GM19193 (cell line): ENCODE measurements around the gene TACSTD2.

Source experiments
- POLR2A ChIP-seq: IDR thresholded peaks from 4 replicates; pipeline ENCODE4 v1.6.1; 2011; ENCODE audit not compliant: insufficient read depth, insufficient read length; ENCODE audit errors: extremely low read depth

Gene TACSTD2, protein sequence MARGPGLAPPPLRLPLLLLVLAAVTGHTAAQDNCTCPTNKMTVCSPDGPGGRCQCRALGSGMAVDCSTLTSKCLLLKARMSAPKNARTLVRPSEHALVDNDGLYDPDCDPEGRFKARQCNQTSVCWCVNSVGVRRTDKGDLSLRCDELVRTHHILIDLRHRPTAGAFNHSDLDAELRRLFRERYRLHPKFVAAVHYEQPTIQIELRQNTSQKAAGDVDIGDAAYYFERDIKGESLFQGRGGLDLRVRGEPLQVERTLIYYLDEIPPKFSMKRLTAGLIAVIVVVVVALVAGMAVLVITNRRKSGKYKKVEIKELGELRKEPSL

DNA sequence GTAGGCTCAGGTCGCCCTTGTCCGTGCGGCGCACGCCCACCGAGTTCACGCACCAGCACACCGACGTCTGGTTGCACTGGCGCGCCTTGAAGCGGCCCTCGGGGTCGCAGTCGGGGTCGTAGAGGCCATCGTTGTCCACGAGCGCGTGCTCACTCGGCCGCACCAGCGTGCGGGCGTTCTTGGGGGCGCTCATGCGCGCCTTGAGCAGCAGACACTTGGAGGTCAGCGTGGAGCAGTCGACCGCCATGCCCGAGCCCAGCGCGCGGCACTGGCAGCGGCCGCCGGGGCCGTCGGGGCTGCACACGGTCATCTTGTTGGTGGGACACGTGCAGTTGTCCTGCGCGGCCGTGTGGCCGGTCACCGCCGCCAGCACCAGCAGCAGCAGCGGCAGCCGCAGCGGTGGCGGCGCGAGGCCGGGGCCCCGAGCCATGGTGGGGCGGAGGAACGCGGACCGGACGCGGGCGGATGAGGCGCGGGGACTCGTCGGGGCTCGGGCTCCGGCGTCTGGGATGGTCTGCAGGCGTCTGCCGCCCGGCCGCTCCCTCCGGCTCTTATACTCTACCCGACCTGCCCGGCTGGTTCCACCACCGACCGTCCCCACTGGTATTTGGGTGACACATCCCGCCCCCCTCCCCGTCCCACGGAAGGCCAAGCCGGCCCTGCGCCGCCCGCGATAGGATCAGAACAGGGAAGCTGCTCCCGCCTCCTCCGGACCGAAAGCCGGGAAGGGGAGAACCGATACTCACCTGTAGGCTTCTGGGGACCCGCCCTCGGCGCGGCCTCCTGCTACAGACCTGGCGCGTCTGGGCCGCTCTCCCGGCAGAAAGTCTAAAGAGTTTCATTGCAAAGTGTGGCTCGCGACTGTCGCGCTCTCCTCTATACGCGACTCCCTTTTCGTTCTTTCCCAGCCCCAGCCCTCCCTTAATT, at the start of gene TACSTD2:
TSS of gene TACSTD2 (minus strand) at position 526 of the 927 bp plus-strand sequence. CDS start at position 430, 96 bp downstream.
- TF ChIP-seq POLR2A = no peak

DNA sequence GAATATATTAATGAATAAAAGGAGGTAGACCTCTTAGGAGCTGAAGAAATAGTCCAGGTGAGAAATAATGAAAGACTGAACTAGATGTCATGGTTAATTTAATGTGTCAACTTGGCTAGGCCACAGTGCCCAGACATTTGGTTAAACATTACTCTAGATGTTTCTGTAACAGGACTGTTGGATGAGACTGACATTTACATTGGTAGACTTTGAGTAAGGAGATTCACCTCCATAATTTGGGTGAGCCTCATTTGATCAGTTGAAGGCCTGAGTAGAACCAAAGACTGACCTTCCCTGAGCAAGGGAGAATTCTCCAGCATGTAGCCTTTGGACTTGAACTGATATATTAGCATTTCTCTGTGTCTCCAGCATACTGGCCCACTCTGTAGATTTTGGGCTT, 49.2 kb upstream of the TACSTD2 start:
- TF ChIP-seq POLR2A = no peak

DNA sequence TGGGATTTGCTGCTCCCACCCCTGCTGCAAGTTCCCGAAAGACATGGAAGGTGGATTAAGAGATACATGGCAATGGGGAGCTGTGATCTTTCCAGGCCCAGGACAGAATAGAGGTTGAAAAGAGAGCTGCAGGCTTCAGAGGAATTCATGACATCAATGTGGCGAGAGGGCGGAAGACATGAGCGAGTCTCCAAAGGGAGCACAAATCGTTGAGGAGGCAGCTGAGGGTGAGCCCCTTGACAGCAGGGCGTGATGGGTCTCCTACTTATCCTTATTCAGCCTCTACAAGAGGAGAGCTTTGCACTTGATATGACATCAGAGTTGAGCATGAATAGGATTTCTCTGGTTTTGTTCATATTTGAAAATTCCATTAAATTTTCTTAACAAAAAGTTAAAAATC, 45.5 kb upstream of the TACSTD2 start:
- no peak for TF ChIP-seq POLR2A

DNA sequence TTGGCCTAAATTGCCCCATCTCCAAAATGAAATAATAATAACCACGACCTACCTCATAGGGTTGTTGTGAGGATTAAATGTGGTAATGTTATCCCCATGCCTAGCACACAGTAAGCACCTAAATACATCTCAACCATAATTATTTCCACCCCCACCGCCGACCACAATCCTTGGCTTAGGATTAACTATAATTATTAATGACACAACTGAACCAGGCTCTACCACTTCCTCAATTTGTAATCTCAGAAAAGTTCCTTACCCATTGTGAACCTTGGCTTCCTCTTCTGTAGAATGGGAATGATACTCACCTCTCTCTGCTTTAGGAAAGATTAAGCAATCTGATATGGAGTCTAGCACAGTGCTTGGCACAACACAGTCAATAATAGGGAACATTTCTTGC, 44.3 kb upstream of the TACSTD2 start:
- TF ChIP-seq POLR2A = no peak

DNA sequence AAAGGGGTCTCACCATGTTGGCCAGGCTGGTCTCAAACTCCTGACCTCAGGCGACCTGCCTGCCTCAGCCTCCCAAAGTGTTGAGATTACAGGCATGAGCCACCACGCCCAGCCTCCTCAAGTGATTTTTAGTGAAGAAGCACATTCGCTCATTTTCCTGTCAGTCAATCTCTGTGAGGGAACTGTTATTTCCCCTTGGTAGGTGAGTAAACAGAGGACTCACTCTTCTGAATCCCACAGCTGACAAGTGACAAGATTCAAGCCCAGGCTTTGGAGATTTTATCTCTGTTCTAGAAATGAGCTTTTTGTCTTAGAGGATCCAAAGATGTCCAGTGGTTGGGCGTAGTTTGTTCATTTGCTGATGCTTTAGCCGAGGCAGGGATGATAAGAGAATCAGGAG, 43.9 kb upstream of the TACSTD2 start:
- TF ChIP-seq POLR2A = no peak

DNA sequence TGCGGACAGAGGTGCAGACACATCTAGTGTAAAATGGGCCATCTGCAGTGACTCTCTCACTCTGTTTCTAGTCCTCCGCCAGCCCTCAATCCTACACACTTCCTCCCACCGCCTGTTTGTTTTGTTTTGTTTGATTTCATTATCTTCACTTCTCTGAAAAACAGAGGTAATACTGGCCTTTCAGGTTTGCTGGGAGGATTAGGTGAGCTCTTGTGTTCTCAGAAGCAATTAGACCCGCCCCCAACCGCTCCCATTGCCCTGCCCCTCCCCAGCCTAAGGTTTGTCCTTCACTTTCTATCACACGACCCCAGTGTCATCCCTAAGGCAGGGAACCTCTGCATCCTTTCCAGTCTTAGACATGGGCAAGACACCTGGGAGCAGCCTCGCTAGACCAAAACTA, 43.2 kb upstream of the TACSTD2 start:
- TF ChIP-seq POLR2A = no peak

DNA sequence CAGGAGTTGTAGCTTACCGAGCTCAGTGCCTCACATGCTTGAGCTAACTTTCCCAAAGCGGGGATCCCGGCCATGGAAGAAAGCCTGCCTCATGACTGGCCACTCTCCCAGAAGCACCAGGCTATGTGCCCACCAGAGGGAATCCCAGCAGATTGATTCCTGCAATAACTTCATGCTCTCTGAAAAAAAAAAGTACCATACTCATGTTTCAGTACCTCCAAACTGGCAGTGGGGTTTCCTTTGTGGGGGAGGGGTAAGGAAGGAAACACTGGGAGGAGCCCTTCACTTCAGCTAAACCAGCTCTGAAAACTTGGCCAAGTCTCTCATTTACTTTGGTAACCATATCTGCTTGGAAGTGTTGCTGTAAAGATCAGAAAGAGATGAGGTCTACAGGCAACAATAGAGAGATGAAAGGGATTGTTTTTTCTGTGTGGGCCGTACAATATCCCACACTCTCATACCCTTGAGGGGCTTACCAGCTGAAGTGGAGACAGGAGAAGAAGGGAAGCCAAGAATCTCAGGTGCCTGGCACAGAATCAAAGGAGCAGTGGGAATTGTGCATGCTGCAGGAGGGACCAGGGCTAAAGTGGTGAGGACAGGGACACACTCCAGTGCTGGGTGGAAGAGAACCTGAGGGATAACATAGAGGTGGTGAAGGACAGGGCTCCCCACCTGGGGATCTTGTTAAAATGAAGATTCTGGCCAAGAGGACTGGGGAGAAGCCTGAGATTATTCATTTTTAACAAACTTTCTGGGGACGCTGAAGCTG, 42.4 kb upstream of the TACSTD2 start:
- no peak for TF ChIP-seq POLR2A

DNA sequence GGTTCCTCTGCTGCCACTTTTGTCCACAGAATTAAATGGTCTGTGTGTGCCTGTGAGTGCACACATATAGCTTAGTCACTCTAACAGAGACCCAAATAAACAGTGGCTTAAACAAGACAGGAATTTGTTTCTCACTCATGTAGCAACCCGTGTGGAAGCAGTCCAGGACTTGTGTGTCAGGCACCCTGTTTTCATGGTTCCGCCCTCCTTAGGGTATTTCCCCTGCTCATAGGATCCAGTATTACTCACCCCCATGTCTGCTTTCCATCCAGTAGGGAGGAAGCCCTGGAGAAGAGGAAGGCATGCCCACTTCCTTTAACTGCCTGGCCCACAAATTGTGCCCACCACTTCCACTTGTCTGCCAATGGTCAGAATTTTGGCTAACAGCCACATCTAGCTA, 41.3 kb upstream of the TACSTD2 start:
- TF ChIP-seq POLR2A = no peak

DNA sequence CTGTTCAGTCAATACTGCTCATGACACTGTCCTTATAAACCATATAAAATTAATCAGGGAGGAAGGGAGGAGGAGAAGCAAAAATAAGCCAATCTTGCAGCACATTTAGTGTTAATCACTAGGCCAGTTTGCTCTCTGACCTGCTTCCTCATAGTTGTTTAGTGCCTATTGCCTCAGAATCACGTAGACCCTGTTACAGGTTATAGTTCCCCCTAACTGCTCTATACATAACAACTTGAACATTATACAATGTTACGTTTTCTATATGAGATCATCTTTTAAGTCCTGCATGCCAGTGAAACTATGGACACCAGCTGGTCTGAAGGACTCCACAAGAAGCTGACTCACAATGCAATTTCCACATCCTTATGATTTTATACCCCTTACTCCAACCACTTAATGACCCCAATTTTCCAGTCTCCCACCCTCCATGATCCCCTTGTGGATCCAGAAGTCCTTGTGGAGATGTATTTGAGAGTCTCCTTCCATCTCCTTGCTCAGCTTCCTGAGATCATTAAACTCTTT, 34.9 kb upstream of the TACSTD2 start:
- no peak for TF ChIP-seq POLR2A

DNA sequence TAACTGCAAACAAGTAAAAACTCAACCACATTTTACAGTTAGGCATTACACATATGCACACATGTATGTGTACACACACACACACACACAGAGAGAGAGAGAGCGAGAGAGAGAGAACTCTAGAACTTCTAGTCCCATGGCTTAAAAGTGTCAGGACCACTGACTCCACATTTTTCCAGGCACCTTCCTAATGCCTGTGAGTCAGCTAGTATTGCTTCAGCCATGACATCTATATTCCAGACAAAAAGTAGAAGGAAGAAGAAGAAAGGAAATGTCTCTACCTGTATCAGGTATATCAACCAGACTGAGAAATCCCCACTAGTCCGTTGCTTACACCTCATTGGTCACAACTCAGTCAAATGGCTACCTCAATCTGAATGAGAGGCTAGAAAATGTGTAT, 31.9 kb upstream of the TACSTD2 start:
- no peak for TF ChIP-seq POLR2A

DNA sequence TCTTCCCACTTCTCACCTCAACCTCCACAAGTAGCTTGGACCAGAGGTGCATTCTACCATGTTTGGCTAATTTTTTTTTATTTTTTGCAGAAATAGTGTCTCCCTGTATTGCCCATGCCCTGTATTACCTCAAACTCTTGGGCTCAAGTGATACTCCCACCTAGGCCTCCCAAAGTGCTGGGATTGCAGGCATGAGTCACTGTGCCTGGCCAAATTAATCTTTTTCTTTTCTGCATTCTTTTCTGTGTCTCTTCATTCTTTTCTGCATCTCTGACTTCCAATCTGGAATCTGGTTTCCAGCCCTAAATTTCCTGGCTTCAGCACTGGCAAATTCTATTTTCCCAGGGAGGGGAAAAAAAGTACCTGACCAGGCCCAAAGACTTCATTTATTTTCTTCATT, 31.2 kb upstream of the TACSTD2 start:
- TF ChIP-seq POLR2A = no peak

DNA sequence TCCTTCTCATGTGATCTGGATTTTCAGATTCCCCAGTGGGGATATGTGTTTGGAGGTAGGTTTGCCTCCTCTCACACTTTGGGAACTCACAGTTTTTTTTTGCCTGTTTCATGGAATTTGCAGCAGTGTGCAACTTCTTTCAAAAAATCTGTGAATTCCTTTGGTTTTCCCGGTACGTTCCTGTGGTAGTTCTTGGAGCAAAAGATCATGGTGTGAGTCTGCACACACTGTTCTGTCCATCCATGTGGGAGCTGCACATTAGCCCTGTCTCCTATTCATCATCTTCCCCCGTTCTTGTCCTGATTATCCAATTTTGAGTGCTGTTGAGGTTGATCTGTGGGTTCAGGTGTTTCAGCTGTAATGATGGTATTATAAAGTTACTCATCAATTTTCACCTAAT, 30.3 kb upstream of the TACSTD2 start:
- TF ChIP-seq POLR2A = no peak

DNA sequence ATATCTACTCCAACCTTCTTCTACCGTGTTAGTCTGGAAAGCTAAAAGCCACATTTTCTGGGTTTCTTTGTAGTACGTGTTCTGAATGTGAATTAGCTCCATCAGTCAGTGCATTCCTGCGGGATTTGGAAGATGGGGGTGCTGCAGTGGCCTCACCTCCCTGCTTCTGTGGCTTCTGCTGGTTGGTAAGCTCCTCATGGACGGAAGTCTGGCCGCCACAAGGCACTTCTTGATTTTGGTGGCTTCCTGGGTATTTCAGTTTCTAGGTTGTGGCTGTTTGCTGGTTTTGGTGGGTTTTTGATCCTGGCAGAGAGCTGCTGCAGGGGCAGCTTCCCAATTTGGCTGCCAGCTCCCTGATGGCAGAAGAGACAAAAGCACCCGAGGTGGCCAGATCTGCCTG, 20.9 kb upstream of the TACSTD2 start:
- no peak for TF ChIP-seq POLR2A

DNA sequence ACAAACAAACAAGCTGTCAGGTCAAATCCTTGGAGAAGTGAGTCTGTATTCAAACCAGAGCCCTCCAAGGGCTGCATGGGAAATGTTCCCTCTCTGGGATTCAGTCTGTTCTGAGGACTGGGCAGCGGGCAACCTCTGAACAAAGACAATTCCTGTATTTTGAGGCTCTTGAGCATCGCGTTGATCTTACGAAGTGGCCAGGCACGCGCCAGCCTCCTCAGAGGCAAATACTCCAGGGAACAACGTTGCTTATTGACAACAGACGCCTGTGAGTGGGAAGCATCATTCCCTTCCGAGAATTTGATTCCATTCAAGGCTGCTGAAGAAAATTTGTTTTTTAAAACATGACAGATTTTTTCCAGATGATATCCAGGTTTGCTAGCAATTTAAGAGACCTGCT, 20.0 kb upstream of the TACSTD2 start:
- no peak for TF ChIP-seq POLR2A

DNA sequence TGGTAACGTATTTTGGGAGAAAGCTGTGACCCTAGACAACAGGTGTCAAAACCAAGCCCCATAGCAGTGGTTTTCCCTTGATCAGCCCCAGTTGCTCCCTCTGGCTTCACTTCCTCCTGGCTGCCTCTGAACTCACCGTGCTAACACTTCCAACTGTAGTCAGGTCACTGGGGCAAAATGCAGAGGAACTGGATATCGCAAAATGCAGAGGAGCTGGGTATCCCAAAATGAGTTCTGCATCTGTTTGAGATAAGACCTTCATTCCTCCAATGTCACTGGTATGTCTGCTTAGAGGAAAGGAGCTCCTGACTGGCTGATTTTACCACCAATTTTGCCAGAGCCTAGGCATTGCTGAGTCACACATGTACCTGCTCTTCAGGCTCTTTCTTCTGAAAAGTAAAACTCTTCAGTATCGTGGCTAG, 19.6 kb upstream of the TACSTD2 start:
- no peak for TF ChIP-seq POLR2A
